GM12878 (cell line): ENCODE data around the gene RCAN2.

Experiments
- CBX5 ChIP-seq: sonication (generic); IDR thresholded peaks from 2 replicates; pipeline ENCODE4 v1.6.1; 2016; ENCODE audit warnings: low read depth, moderate library complexity, mild to moderate bottlenecking, inconsistent platforms
- HDAC6 ChIP-seq: fragments of 200-600 bp; sonication (generic); IDR thresholded peaks from one replicate; pipeline ENCODE4 v1.8.0; 2017; ENCODE audit warnings: antibody characterized with exemption; ENCODE audit not compliant: unreplicated experiment
- NFYB ChIP-seq: IDR thresholded peaks from 2 replicates; pipeline ENCODE4 v1.6.1; 2011; ENCODE audit warnings: low read depth, mild to moderate bottlenecking, low read length, improper control_type of control experiment, moderate library complexity; ENCODE audit not compliant: insufficient read depth
- POLR2A ChIP-seq: IDR thresholded peaks from 2 replicates; pipeline ENCODE4 v1.6.1; 2011; ENCODE audit warnings: low read depth, mild to moderate bottlenecking, low read length
- POLR2AphosphoS5 ChIP-seq: IDR thresholded peaks from 2 replicates; pipeline ENCODE4 v1.6.1; 2011; ENCODE audit warnings: mild to moderate bottlenecking, low read length, inconsistent platforms
- RFX5 ChIP-seq: IDR thresholded peaks from 2 replicates; pipeline ENCODE4 v1.6.1; 2011; ENCODE audit warnings: low read depth, low read length, improper control_type of control experiment
- TF ChIP-seq, protein P1 (sequence below): IDR thresholded peaks from 2 replicates; pipeline ENCODE4 v1.6.1; 2011; ENCODE audit warnings: low read depth, mild to moderate bottlenecking, low read length, moderate library complexity, borderline replicate concordance; ENCODE audit errors: extremely low read depth
- TF ChIP-seq, protein P2 (sequence below), 3 experiments: IDR thresholded peaks in 2 of 3; conservative IDR thresholded peaks in 1 of 3; 2 replicates each; pipeline ENCODE4 v1.5.1; 2011; ENCODE audit warnings: low read depth in 3 of 3, low read length in 3 of 3, mild to moderate bottlenecking in 3 of 3, control low read depth in 2 of 3, moderate library complexity in 2 of 3, inconsistent platforms in 1 of 3, mixed read lengths in 1 of 3; ENCODE audit not compliant: control insufficient read depth in 2 of 3, insufficient read depth in 1 of 3; ENCODE audit errors: extremely low read depth in 1 of 3

DNA sequence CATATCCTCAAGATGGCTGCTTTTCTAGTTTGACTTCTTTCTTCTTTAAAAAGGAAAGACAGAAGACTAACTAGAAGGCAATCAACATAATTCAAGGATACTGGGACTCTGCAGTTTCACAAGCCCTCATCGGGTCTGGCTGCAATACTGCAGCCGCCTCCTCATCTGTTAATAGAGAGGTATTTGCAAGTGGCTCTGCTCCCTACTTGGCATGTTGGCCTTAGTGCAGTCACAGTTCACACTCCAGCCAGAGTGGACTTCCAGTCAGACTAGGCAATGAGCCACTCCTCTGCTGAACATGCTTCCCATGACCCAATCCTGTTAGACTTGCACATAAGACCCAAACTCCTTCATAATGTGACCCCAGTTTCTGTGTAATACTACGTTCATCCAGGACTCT lies 178.6 kb downstream of the RCAN2 start:
- TF ChIP-seq CBX5 (no peak), RFX5 (no peak), POLR2AphosphoS5 (no peak), POLR2A (no peak), NFYB (no peak), HDAC6 (no peak)
- TF ChIP-seq, protein P1, sequence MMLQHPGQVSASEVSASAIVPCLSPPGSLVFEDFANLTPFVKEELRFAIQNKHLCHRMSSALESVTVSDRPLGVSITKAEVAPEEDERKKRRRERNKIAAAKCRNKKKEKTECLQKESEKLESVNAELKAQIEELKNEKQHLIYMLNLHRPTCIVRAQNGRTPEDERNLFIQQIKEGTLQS = no peak
- TF ChIP-seq, protein P2, sequence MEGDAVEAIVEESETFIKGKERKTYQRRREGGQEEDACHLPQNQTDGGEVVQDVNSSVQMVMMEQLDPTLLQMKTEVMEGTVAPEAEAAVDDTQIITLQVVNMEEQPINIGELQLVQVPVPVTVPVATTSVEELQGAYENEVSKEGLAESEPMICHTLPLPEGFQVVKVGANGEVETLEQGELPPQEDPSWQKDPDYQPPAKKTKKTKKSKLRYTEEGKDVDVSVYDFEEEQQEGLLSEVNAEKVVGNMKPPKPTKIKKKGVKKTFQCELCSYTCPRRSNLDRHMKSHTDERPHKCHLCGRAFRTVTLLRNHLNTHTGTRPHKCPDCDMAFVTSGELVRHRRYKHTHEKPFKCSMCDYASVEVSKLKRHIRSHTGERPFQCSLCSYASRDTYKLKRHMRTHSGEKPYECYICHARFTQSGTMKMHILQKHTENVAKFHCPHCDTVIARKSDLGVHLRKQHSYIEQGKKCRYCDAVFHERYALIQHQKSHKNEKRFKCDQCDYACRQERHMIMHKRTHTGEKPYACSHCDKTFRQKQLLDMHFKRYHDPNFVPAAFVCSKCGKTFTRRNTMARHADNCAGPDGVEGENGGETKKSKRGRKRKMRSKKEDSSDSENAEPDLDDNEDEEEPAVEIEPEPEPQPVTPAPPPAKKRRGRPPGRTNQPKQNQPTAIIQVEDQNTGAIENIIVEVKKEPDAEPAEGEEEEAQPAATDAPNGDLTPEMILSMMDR (IDR thresholded peaks at IDR 0.05 in 2 of 3, conservative IDR thresholded peaks at IDR 0.05 in 1 of 3; ENCODE audit: control insufficient read depth in 2 of 3, extremely low read depth in 1 of 3, insufficient read depth in 1 of 3, low read depth in 3 of 3, low read length in 3 of 3) = no peak
